Activated CD8-positive, alpha-beta memory T cell treated with anti-CD3 and anti-CD28 coated beads for 1 hour (primary cell): ENCODE results near the gene NPPB.
A peak's percentile ranks its signal among the peaks of the same experiment; 100 is the strongest.

Source experiments
- DNase-seq, 2 donors: peaks; one replicate each; pipeline ENCODE4 v3.0.0-alpha.2; 2020; ENCODE audit warnings: low read depth in 1 of 2; ENCODE audit errors: extremely low read depth in 1 of 2

NPPB gene

DNA sequence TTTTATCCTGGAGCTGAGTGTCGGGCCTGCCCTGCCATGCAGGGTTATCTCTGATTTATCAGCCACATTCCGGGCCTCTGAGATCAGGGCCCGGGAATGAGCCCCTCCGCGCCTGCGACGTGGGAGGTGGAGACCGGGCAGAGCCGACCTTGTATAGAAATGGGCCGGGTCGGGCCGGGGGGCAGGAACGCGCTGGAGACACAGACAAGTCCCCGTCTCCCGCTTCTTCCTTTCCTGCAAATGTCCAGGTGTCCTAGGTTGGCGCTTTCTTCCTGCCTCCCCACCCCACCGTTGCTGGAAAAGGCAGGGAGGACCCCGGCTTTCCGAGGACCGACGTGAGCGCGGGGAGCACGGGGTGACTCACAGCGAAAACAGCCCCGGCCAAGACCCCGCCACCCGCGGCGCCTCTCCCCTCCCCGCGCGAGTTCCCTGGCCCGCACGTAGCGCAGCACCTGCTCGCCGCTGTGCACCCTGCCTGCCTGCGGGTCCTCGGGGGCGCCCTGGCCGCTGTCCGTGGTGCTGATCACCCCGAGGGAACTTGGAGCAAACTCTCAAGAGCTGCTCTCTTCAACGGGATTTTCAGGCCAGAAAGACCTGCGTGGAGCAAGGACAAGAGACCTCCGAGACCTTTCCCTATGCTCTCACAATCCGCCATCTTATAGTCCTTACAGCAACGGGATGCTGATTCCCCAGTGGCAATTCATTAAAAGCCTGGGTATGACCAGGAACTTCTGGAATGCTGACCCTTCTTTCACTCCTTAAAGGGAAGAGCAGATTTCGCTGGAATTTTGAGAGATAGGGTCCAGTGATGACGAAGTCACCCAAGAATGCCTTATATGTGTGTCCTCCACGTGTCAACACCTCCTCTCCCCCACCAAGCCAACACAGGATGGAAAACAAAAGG is 475 bp upstream of the NPPB start:
- peak; percentile 25 to 58 for DNase-seq

DNA sequence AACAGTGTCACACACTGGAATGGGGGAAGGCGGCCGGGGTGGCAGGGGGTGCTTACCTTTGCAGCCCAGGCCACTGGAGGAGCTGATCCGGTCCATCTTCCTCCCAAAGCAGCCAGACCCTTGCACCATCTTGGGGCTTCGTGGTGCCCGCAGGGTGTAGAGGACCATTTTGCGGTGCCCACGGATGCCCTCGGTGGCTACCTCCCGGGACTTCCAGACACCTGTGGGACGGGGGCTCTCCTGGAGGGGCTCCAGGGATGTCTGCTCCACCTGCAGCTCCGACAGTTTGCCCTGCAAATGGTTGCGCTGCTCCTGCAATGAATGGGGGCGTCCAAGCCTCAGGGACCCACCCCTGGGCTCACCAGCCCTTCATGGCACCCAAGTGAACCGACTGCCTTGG is 587 bp downstream of the NPPB start:
- no peak for DNase-seq

DNA sequence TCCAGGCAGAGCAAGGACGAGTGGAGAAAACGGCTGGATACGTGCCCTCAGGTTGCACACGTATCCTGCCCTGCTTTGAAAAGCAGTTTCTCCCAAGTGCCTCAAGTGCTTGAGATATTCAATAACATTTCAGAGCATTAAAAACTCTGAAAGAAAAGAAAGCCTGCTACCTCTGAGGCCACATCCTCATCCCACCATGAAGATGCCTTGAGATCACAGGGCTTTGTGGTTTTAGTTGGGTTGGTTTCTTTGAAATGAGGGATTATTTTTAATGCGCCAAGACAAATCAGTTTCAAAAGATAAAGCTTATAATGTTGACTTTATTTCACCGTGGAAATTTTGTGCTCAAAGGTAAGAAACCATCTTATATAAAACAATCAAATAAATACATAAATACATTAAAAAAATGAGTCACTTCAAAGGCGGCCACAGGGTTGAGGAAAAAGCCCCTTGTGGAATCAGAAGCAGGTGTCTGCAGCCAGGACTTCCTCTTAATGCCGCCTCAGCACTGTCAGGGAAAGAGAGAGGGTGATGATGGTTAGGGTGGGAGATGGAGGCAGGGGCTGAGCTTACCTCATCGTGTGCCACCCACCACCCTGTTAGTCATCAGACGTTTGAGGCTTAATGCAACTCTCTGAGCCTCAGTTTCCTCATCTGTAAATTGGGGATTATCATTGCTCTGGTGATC is 1.4 kb downstream of the NPPB start:
- DNase-seq = no peak

DNA sequence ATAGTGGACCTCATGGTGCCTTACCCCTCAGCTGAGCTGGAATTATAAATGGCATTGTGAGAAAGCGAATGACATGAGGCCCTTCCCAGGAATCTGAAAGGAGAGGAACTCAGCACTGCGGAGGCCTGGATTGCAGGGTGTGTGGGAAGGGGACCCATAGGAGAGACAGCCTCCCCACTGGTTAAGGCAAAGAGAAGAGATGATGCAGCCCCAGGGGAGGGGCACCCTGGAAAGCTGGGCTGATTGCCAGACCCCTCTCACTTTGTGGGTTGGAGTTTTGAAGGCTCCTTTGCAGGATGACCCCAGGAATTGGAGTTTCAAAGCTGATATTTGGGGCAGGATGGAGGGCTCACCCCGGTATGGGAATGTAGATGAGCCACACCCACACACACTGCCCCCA is 2.0 kb downstream of the NPPB start:
- no peak for DNase-seq

DNA sequence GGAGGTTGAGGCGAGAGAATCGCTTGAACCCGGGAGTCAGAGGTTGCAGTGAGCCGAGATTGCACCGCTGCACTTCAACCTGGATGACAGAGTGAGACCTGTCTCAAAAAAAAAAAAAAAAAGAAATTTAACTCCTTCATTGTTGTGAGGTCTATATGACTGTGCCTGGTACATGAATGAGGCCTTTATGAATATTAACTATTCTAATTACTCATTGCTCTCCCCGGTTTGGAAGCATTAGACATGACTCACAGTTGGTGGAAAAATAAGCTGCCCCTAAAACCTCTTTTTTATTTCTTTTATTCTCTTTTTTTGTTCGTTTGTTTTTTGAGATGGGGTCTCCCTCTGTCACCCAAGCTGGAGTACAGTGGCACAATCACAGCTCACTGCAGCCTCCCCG is 3.3 kb downstream of the NPPB start:
- DNase-seq = no peak

DNA sequence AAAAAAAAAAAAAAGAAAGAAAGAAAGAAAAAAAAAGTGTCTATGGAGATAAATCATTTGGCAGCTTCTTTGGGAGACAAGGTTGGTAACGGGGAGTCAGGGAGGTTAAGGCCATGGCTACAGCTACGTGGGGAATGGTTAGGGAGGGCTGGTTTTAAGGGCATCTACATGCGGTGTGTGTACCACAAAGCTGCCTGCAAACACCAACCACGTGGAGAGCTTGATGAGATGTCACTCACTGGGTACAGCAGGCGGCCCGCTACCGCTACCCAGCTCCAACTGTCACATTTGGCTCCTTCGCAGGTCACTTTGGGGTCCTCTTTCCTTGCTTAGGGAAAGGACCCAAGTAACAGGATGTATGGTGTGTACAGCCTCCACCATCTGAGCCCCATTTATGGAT is 4.2 kb downstream of the NPPB start:
- no peak for DNase-seq

DNA sequence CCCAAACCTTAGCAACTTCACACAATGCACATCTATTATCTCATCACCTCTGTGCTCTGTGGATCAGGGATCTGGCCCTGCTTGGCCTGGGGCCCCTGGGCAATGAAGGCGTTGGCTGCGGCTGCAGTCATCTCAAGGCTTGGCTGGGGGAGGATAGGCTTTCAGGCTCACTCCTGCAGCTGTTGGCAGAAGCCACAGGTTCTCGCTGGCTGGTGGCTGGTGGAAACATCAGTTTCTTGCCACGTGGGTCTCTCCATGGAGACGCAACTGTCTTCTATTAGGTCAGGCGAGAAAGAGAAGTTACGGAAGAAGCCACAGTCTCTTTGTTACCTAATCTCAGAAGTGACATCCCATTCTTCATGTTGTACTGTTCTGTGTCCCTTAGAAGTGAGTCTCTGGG is 7.6 kb downstream of the NPPB start:
- DNase-seq = no peak

DNA sequence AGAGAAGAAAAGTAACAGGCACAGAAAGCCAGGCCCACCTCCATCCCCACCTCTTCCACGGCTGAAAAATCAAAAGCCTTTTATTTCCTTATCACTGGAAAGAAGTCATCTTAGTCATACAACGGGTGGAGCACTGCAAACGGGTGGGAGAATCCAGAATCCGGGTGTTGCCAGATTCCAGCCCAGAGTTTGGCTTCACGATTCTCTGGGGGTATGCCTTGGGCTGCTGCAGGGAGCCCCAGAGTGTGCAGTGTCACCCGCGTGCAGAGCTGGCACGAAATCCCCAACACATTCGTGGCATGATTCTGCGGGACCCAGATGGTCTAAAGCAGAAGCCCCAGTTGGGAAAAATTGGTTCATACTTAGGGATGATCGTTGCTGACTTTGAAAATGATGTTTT is 8.6 kb downstream of the NPPB start:
- no peak for DNase-seq

DNA sequence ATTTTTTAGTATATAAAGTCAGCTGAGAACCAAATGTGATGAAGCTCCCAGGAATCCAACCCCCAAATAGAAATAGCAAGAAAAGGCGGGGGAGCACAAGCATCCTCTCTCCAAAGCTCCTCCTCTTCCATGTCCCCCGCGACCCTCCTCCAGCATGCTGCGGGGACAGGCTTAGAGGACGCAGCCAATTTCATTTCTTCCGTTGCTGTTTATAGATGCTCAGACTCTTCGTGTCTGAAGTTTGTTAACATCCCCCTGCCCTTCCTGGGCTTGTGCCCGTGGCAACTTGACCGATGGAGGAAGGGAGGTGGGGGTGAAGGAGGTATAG is 10.4 kb downstream of the NPPB start:
- DNase-seq = no peak

DNA sequence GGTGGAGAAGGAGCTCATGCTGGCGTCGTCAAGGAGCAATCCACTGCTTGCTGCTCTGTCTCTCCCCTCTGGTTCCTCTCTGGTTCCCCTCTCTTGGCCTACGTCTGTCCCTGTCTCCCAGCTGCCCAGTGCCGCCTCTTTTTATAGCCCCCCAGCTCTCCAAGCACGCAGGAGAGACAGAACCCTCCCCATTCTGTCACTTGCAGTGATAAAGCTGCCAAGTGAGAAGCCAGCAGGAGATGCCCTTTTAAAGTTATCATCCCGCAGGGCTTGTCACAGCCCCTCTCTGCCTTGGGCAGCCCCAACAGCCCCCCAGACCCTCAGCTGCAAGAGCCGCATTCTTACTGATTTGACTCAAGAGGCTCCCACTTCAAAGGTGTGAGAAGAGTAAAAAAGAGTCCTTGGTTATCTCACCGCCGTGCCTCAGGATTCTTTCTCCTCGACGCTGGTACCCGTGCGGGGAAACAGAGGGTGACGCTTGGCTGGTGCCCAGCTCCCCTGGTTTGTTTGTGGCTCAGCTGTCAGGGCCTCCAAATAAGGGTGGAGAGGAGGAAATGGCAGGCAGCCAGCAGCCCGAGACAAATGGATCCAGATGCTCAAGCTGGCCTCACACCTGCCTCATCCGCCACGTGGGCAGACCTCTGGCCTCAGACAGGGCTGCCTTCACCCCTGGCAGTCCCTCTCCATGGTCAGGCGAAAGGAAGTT is 10.9 kb downstream of the NPPB start, which contains the start of gene NPPA:
Gene NPPA (minus strand): TSS at position 117 of the 706 bp plus-strand sequence. CDS start 99 bp downstream, at position 18.
- DNase-seq = no peak

DNA sequence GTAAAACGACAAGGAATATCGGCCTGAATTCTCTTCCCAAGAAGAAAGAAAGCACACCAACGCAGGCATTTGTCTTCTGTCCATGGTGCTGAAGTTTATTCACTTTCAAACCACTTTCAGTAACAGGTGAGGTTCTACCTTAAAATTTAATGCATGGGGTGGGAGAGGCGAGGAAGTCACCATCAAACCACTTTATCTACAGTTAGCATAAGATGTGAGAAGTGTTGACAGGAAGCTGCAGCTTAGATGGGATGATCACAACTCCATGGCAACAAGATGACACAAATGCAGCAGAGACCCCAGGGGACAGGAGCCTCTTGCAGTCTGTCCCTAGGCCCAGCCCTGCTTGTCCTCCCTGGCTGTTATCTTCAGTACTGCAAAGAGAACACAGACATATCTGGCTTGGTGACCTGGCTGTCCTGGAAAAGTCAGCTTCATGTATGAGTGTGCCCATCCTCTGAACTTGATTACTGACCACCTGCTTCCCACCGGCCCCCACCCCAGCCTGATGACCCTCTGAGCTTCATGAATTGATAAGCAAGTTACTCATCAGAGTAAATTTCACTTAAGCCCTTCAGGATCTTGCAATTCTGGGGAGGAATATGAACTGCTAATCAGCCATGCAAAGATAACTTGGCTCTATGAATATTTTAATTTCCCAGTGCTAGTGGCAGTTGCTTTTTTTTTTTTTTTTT is 13.0 kb downstream of the NPPB start:
- DNase-seq = no peak

DNA sequence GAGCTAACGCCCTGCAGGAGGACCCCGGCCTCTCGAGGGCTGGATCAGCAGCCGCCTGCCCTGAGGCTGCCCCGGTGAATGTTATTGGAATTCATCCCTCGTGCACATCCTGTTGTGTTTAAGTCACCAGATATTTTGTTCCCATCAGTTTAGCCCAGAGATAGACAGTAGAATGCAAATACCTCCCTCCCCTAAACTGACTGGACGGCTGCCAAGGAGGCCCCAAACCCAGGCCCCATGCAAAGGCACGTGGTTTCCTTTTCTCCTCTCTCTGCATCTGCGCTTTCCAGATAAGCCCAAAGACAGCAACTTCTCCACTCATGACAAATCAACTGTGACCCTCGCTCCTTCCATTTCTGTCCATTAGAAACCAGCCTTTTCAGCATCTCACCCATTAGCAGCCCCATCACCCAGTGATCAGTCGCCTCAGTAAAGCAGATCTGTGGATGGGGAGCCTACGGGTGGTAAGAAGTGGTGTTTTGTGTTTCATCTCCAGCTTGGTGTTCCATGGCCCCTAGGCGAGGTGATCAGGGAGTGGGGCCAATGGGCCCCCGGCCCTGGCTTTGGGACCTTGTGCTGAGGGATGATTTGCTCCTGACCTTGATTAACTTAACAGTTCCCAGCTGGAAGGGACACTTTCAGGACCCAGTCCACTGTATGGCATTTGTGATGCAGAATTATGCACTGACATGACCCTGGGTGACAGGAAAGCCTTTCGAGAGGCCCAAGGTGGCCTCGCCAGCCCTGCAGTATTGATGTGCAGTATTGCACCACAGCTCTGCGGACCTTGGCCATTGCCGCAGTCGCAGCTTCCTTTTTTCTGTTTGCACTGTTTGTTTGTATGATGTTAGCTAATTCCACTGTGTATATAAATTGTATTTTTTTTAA is 16.3 kb downstream of the NPPB start:
- no peak for DNase-seq

DNA sequence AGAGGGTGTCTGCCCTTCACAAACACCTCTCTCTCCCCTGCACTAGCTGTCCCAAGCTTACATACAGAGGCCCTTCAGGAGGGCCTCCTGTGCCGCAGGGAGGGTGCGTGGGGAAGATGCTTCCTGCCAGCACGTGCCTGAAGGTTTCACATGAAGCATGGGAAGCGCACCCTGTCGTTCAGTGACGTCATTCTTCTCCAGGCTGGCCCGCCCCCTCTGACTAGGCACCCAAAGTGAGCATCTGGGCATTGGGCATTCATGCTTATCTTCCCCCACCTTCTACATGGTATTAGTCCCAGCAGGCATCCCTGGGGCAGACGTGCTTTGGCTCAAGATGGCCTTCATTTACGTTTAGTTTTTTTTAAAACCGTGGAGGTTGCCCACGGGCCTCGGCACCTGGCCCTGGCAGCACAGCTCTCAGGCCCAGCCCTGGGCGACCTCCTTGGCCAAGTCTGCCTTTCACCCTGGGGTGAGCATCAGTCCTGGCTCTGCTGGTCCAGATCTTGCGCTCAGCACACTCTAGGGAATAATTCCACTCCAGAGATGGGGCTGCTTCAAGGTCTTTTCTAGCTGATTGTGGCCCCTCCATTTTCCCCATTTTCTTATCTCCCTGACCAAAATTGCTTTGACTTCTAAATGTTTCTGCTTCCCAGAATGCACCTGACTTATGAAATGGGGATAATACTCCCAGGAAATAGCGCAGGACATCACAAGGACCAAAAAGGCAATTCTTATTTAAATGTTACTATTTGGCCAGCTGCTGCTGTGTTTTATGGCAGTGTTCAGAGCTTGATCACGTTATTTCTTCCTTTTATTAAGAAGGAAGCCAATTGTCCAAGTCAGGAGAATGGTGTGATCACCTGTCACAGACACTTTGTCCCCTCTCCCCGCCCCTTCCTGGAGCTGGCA is 17.2 kb downstream of the NPPB start:
- DNase-seq = no peak

DNA sequence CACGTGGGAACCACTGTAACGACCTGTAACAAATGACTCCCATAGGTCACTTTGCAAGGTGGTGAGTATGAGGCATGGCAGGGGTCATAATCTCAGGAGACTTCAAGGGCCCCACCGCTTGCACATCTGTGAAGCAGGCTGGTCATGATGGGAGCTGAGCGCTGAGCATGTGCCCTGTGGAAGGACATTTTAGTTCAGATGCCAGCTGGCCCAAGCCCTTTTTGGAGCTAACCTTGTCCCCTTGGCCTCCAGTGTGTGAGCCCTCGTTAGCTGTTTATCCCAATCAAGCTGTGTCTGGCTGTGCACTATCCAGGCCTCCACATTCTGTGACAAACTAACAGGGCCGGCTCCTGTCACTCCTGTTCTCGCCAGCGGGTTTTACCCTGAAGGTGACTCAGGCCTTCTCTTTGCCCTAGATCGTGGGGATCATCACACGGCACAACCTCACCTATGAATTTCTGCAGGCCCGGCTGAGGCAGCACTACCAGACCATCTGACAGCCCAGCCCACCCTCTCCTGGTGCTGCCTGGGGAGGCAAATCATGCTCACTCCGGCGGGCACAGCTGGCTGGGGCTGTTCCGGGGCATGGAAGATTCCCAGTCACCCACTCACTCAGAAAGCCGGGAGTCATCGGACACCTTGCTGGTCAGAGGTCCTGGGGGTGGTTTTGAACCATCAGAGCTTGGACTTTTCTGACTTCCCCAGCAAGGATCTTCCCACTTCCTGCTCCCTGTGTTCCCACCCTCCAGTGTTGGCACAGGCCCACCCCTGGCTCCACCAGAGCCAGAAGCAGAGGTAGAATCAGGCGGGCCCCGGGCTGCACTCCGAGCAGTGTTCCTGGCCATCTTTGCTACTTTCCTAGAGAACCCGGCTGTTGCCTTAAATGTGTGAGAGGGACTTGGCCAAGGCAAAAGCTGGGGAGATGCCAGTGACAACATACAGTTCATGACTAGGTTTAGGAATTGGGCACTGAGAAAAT is 18.7 kb downstream of the NPPB start:
- no peak for DNase-seq

DNA sequence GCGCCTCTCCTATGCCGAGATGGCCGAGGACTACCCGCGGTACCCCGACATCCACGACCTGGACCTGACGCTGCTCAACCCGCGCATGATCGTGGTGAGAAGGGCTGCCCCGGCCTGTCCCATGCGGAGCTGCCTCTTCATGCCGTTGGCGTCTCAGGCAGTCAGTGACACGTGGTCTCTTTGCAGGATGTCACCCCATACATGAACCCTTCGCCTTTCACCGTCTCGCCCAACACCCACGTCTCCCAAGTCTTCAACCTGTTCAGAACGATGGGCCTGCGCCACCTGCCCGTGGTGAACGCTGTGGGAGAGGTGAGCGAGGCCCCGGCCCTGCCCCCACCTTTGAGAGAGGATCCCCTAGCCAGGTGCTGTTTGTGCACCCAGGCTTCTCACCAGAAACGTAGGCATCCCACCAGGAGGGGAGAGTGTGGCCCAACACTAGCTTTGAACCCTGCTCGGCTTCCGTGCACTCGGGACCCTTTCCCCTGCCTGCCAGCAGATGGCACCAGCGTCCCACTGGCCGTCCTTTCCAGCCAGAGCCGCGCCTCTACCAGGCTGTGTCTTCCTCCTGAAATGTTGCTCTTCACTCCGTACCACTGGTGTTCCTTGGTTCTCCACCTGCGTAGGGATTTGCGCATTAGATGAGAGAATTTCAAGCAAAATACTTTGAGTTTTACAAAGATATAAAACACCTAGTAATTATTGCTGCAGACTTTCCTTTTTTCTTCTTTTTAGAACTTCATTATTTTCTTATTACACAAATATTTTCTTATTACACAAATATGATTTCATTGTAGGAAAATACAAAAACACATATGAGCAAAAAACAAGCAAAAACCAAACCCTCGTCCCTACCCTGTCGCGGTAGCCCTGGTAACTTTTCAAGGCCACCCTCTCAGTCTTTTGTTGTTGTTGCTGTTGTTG is 20.1 kb downstream of the NPPB start:
- DNase-seq = peak; percentile 50 to 60

DNA sequence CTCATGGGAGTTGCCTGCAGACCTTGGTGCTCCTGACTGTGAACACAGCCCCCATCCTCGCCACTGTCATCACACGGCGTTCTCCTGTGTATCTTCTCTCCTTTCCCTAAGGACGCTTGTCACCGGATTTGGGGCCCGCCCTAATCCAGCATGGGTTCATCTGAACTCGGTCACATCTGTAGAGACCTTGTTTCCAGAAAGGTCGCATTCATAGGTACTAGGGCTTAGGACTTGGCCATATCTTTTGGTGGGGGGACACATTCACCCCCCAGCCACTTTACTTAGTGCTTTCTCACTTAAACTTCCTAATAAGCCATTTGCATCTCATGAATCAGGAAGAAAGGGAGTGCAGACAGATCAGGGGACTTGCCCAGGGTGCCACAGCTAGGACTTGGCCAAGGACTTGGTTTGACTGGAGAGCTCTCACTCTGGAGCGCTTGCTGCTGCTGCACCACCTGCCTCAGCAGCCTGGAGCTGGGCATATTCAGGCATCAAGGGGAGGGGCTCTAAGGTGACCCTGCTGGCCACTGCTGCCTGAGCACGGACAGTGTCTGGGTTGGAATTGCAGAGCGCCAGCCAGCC is 20.9 kb downstream of the NPPB start:
- DNase-seq = no peak
